Right atrium auricular region (tissue), 2 donors: ENCODE results near the gene MAP2K4. TPM values are rescaled to one million over a fixed set of nuclear protein-coding genes. Genes with fewer than 3 reads are reported as not detected.

Experiments
- DNase-seq: peaks from one replicate; pipeline ENCODE4 v3.0.0-alpha.2; 2019; ENCODE audit warnings: low spot score
- H3K27ac ChIP-seq, 2 donors: fragments of 200-600 bp; sonication (generic); 1 replicate in 1 of 2; 2 replicates in 1 of 2; pipeline ENCODE4 v1.5.1; 2016 to 2019
- H3K27me3 ChIP-seq, 2 donors: fragments of 200-600 bp; sonication (generic); one replicate each; pipeline versions ENCODE4 v1.5.1 to v1.6.0; 2017 to 2019
- H3K36me3 ChIP-seq: fragments of 200-600 bp; sonication (generic); one replicate; pipeline ENCODE4 v1.5.1; 2016
- H3K4me1 ChIP-seq, 2 donors: fragments of 200-600 bp; sonication (generic); one replicate each; pipeline versions ENCODE4 v1.5.1 to v1.6.0; 2017 to 2019
- H3K4me3 ChIP-seq, 2 donors: fragments of 200-600 bp; sonication (generic); 1 replicate in 1 of 2; 2 replicates in 1 of 2; pipeline ENCODE4 v1.5.1; 2017 to 2019; ENCODE audit warnings: mild to moderate bottlenecking in 1 of 2, moderate library complexity in 1 of 2
- H3K9me3 ChIP-seq, 2 donors: fragments of 200-600 bp; sonication (generic); one replicate each; pipeline ENCODE4 v1.5.1; 2019
- CTCF ChIP-seq, 2 donors: fragments of 200-600 bp; sonication (generic); IDR thresholded peaks; one replicate each; pipeline ENCODE4 v1.5.1; 2019; ENCODE audit warnings: antibody characterized with exemption in 2 of 2
- total RNA-seq, 2 donors: library from RNA; depleted of rRNA; stranded (reverse); fragments of >200 nt; gene quantifications; one replicate each; pipeline ENCODE4 v1.1.0, GENCODE V29; 2016

MAP2K4 gene
- total RNA-seq, 2 donors from 2014 or later, result 19.8 to 25.2 TPM

GRCh38 chr17:12094336-12094735 is 73.7 kb downstream of the MAP2K4 start:
- Histone ChIP-seq H3K4me1 (peaks cover 0 to 8% of the 10 kb centered on the region in 2 donors), H3K9me3 (no peaks in the 10 kb centered on the region), H3K27me3 (no peaks in the 10 kb centered on the region), H3K4me3 (no peak overlapping the region), H3K36me3 (no peaks in the 10 kb centered on the region), H3K27ac (no peak overlapping the region)
- DNase-seq, result no peak
- no peak for TF ChIP-seq CTCF (IDR thresholded peaks at IDR 0.05)

- Histone ChIP-seq H3K27ac (no peak overlapping the region), H3K27me3 (no peaks in the 10 kb centered on the region), H3K9me3 (no peaks in the 10 kb centered on the region), H3K4me3 (no peak overlapping the region), H3K4me1 (no peaks in the 10 kb centered on the region), H3K36me3 (no peaks in the 10 kb centered on the region)
- DNase-seq, result no peak
- TF ChIP-seq CTCF (IDR thresholded peaks at IDR 0.05), result no peak
Observed at GRCh38 chr17:12095522-12095921, 74.8 kb downstream of the MAP2K4 start.

- Histone ChIP-seq H3K27ac (no peak overlapping the region), H3K4me1 (no peaks in the 10 kb centered on the region), H3K36me3 (no peaks in the 10 kb centered on the region), H3K4me3 (no peak overlapping the region), H3K9me3 (no peaks in the 10 kb centered on the region), H3K27me3 (no peaks in the 10 kb centered on the region)
- DNase-seq, result no peak
- TF ChIP-seq CTCF (IDR thresholded peaks at IDR 0.05), result no peak
Observed at GRCh38 chr17:12097326-12097725, 76.6 kb downstream of the MAP2K4 start.

GRCh38 chr17:12098568-12098967 is 77.9 kb downstream of the MAP2K4 start:
- Histone ChIP-seq H3K4me3 (no peak overlapping the region), H3K27me3 (no peaks in the 10 kb centered on the region), H3K4me1 (no peaks in the 10 kb centered on the region), H3K36me3 (no peaks in the 10 kb centered on the region), H3K9me3 (no peaks in the 10 kb centered on the region), H3K27ac (no peak overlapping the region)
- DNase-seq, result no peak
- no peak for TF ChIP-seq CTCF (IDR thresholded peaks at IDR 0.05)

- H3K36me3 ChIP-seq, result no peaks in the 10 kb centered on the region
- no peaks in the 10 kb centered on the region for H3K9me3 ChIP-seq
- no peak for TF ChIP-seq CTCF (IDR thresholded peaks at IDR 0.05)
- DNase-seq, result no peak
- H3K27ac ChIP-seq, result no peak overlapping the region
- H3K27me3 ChIP-seq, result no peaks in the 10 kb centered on the region
- H3K4me3 ChIP-seq, result no peak overlapping the region
- no peaks in the 10 kb centered on the region for H3K4me1 ChIP-seq
Observed at GRCh38 chr17:12099412-12099811, 78.7 kb downstream of the MAP2K4 start.

- TF ChIP-seq CTCF (IDR thresholded peaks at IDR 0.05), result no peak
- no peaks in the 10 kb centered on the region for H3K9me3 ChIP-seq
Observed at GRCh38 chr17:12104831-12105230, 84.2 kb downstream of the MAP2K4 start.

More at GRCh38 chr17:12104831-12105230, 84.2 kb downstream of the MAP2K4 start:
- Histone ChIP-seq H3K4me1 (peaks cover 0 to 6% of the 10 kb centered on the region in 2 donors), H3K27me3 (no peaks in the 10 kb centered on the region), H3K4me3 (no peak overlapping the region), H3K27ac (no peak overlapping the region), H3K36me3 (no peaks in the 10 kb centered on the region)
- no peak for DNase-seq
